Measurements from ENCODE around the gene CSRNP3. TPM values are rescaled to one million over a fixed set of nuclear protein-coding genes. Genes with fewer than 3 reads are reported as not detected.

The CSRNP3 gene
- total and polyA plus RNA-seq, 4 donors, result 0.18 to 2.2 (median 2.0) TPM

GRCh38 chr2:165636959-165637358 is 167.5 kb downstream of the CSRNP3 start:
- DNase-seq (ENCODE audit: low spot score), result no peak
- 97% methylated on average over 1 of the region's 1 CpG for WGBS
- Histone ChIP-seq H3K27ac (ENCODE audit: low read depth in 1 of 2, low read length in 2 of 2) (no peak overlapping the region), H3K4me3 (ENCODE audit: low read depth in 1 of 3, low read length in 3 of 3) (no peak overlapping the region), H3K36me3 (ENCODE audit: control insufficient read depth in 4 of 4, insufficient read depth in 3 of 4, low read depth in 1 of 4, low read length in 3 of 4) (peaks cover 0 to 1% (median 0%) of the 10 kb centered on the region in 4 donors), H3K9me3 (ENCODE audit: control insufficient read depth in 4 of 4, low read length in 3 of 4) (no peaks in the 10 kb centered on the region), H3K4me1 (ENCODE audit: control insufficient read depth in 4 of 4, insufficient read depth in 4 of 4, low read length in 3 of 4) (no peaks in the 10 kb centered on the region), H3K27me3 (ENCODE audit: control insufficient read depth in 4 of 4, insufficient read depth in 4 of 4, low read length in 3 of 4) (no peaks in the 10 kb centered on the region), H3K9ac (ENCODE audit: low read depth in 1 of 2, low read length in 2 of 2) (no peak overlapping the region)
- TF ChIP-seq EGR1 (IDR thresholded peaks at IDR 0.05; ENCODE audit: low read depth in 2 of 2), result no peak

DNA sequence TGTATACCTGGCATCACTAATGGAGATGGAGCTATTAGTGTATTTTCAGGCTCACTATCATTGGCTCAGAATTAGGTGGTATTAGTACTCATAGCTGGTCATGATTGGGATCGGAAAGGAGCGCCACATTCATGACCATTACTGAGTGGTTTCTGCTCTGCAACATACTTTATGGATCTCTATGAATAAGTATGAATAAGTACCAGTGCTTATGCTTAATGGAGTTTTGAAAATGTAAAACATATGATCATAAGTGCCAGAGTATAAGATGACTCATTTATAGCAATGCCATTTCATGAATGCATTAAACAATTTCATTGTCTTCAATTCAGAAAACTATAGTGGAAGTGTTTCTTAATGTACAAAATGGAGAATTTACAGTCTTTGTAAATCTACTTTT is 167.9 kb downstream of the CSRNP3 start:
- Histone ChIP-seq H3K27ac (ENCODE audit: low read depth in 1 of 2, low read length in 2 of 2) (no peak overlapping the region), H3K9me3 (ENCODE audit: control insufficient read depth in 4 of 4, low read length in 3 of 4) (no peaks in the 10 kb centered on the region), H3K9ac (ENCODE audit: low read depth in 1 of 2, low read length in 2 of 2) (no peak overlapping the region), H3K27me3 (ENCODE audit: control insufficient read depth in 4 of 4, insufficient read depth in 4 of 4, low read length in 3 of 4) (no peaks in the 10 kb centered on the region), H3K4me1 (ENCODE audit: control insufficient read depth in 4 of 4, insufficient read depth in 4 of 4, low read length in 3 of 4) (no peaks in the 10 kb centered on the region), H3K36me3 (ENCODE audit: control insufficient read depth in 4 of 4, insufficient read depth in 3 of 4, low read depth in 1 of 4, low read length in 3 of 4) (peaks cover 0 to 1% (median 0%) of the 10 kb centered on the region in 4 donors), H3K4me3 (ENCODE audit: low read depth in 1 of 3, low read length in 3 of 3) (no peak overlapping the region)
- DNase-seq (ENCODE audit: low spot score), result no peak
- WGBS, result over 99% methylated on average over 2 of the region's 2 CpGs
- TF ChIP-seq NR2F2 (IDR thresholded peaks at IDR 0.05) (no peak), ZBTB33 (IDR thresholded peaks at IDR 0.05) (no peak), TAF1 (conservative IDR thresholded peaks at IDR 0.05) (no peak), FOXA1 (IDR thresholded peaks at IDR 0.05) (no peak), JUND (IDR thresholded peaks at IDR 0.05) (no peak)

- no peak for DNase-seq (ENCODE audit: low spot score)
Measured at GRCh38 chr2:165639504-165639903, 170.0 kb downstream of the CSRNP3 start.

GRCh38 chr2:165640247-165640929 is 170.9 kb downstream of the CSRNP3 start:
- H3K27ac ChIP-seq (ENCODE audit: low read depth in 1 of 2, low read length in 2 of 2), result no peak overlapping the region

More at GRCh38 chr2:165639504-165639903, 170.0 kb downstream of the CSRNP3 start:
- Histone ChIP-seq H3K9me3 (ENCODE audit: control insufficient read depth in 4 of 4, low read length in 3 of 4) (no peaks in the 10 kb centered on the region), H3K4me3 (ENCODE audit: low read depth in 1 of 3, low read length in 3 of 3) (no peak overlapping the region), H3K27ac (ENCODE audit: low read depth in 1 of 2, low read length in 2 of 2) (no peak overlapping the region), H3K36me3 (ENCODE audit: control insufficient read depth in 4 of 4, insufficient read depth in 3 of 4, low read depth in 1 of 4, low read length in 3 of 4) (peaks cover 0 to 1% (median 0%) of the 10 kb centered on the region in 4 donors), H3K27me3 (ENCODE audit: control insufficient read depth in 4 of 4, insufficient read depth in 4 of 4, low read length in 3 of 4) (no peaks in the 10 kb centered on the region), H3K4me1 (ENCODE audit: control insufficient read depth in 4 of 4, insufficient read depth in 4 of 4, low read length in 3 of 4) (no peaks in the 10 kb centered on the region), H3K9ac (ENCODE audit: low read depth in 1 of 2, low read length in 2 of 2) (no peak overlapping the region)
- WGBS, result 92% methylated on average over 1 of the region's 1 CpG
- TF ChIP-seq MAX (IDR thresholded peaks at IDR 0.05) (no peak), FOXA2 (IDR thresholded peaks at IDR 0.05) (no peak), SP1 (IDR thresholded peaks at IDR 0.05) (no peak), HNF4A (conservative IDR thresholded peaks at IDR 0.05) (no peak), TAF1 (conservative IDR thresholded peaks at IDR 0.05) (no peak), FOXA1 (IDR thresholded peaks at IDR 0.05) (no peak), RAD21 (IDR thresholded peaks at IDR 0.05) (no peak)

More at GRCh38 chr2:165640247-165640929, 170.9 kb downstream of the CSRNP3 start:
- WGBS, result 57% methylated on average over 3 of the region's 3 CpGs
- peaks cover 0 to 3% (median 0%) of the 10 kb centered on the region in 4 donors for H3K9me3 ChIP-seq (ENCODE audit: control insufficient read depth in 4 of 4, low read length in 3 of 4)
- no peak overlapping the region for H3K9ac ChIP-seq (ENCODE audit: low read depth in 1 of 2, low read length in 2 of 2)
- H3K36me3 ChIP-seq (ENCODE audit: control insufficient read depth in 4 of 4, insufficient read depth in 3 of 4, low read depth in 1 of 4, low read length in 3 of 4), result peaks cover 0 to 1% (median 0%) of the 10 kb centered on the region in 4 donors
- H3K4me3 ChIP-seq (ENCODE audit: low read depth in 1 of 3, low read length in 3 of 3), result no peak overlapping the region
- DNase-seq (ENCODE audit: low spot score), result no peak
- H3K4me1 ChIP-seq (ENCODE audit: control insufficient read depth in 4 of 4, insufficient read depth in 4 of 4, low read length in 3 of 4), result no peaks in the 10 kb centered on the region
- H3K27me3 ChIP-seq (ENCODE audit: control insufficient read depth in 4 of 4, insufficient read depth in 4 of 4, low read length in 3 of 4), result no peaks in the 10 kb centered on the region
- TF ChIP-seq HNF4A (conservative IDR thresholded peaks at IDR 0.05), result no peak
- TF ChIP-seq SP1 (IDR thresholded peaks at IDR 0.05), result no peak

Measured in liver (tissue), 9 donors.